Mononuclear cell (primary cell): ENCODE measurements around the gene COG4. TPM values are rescaled to one million over a fixed set of nuclear protein-coding genes. Genes with fewer than 3 reads are reported as not detected.

Experiments used
- H3K27me3 ChIP-seq: 2 replicates; pipeline ENCODE4 v1.6.0; 2011; ENCODE audit warnings: low read length, control low read depth; ENCODE audit not compliant: insufficient read depth
- H3K4me1 ChIP-seq: 2 replicates; pipeline ENCODE4 v1.5.1; 2011; ENCODE audit warnings: mild to moderate bottlenecking, low read length, control low read depth; ENCODE audit not compliant: insufficient read depth
- H3K4me3 ChIP-seq: 2 replicates; pipeline ENCODE4 v1.5.1; 2011; ENCODE audit warnings: mild to moderate bottlenecking, low read length, moderate library complexity
- H3K9me3 ChIP-seq: 2 replicates; pipeline ENCODE4 v1.5.1; 2011; ENCODE audit warnings: low read depth, mild to moderate bottlenecking, control low read depth, low read length
- total RNA-seq: library from RNA; depleted of rRNA; stranded (reverse); fragments of >200 nt; gene quantifications from one replicate; pipeline ENCODE4 v1.2.3, GENCODE V29; 2012

Gene COG4
- total RNA-seq: 19.2 TPM

- no peaks in the 10 kb centered on the region for H3K9me3 ChIP-seq
- H3K27me3 ChIP-seq: no peaks in the 10 kb centered on the region
- peak within 1 kb of the TSS; percentile 97 for H3K4me3 ChIP-seq
- peaks cover 52% of the 10 kb centered on the region for H3K4me1 ChIP-seq
These were observed at the start of gene COG4 for GRCh38 chr16:70523076-70523742. TSS of gene COG4 (minus strand) at chr16:70523554. CDS start at chr16:70523543, 11 bp downstream.

GRCh38 chr16:70572926-70573270 is 49.5 kb upstream of the COG4 start:
- Histone ChIP-seq H3K4me3 (no peak overlapping the region), H3K4me1 (peaks cover 9% of the 10 kb centered on the region), H3K9me3 (no peaks in the 10 kb centered on the region), H3K27me3 (no peaks in the 10 kb centered on the region)

- Histone ChIP-seq H3K27me3 (no peaks in the 10 kb centered on the region), H3K4me3 (no peak overlapping the region), H3K9me3 (no peaks in the 10 kb centered on the region), H3K4me1 (peaks cover 9% of the 10 kb centered on the region)
These were observed 48.9 kb upstream of the COG4 start for GRCh38 chr16:70572050-70572925.

- Histone ChIP-seq H3K4me3 (no peak overlapping the region), H3K27me3 (no peaks in the 10 kb centered on the region), H3K4me1 (peaks cover 7% of the 10 kb centered on the region), H3K9me3 (no peaks in the 10 kb centered on the region)
These were observed 48.3 kb upstream of the COG4 start for GRCh38 chr16:70571623-70572022.

GRCh38 chr16:70570967-70571570 is 47.7 kb upstream of the COG4 start:
- no peaks in the 10 kb centered on the region for H3K27me3 ChIP-seq
- H3K4me3 ChIP-seq: no peak overlapping the region
- no peaks in the 10 kb centered on the region for H3K9me3 ChIP-seq
- H3K4me1 ChIP-seq: peaks cover 2% of the 10 kb centered on the region

GRCh38 chr16:70569752-70570151 is 46.4 kb upstream of the COG4 start:
- H3K4me1 ChIP-seq: no peaks in the 10 kb centered on the region
- H3K9me3 ChIP-seq: no peaks in the 10 kb centered on the region
- no peak overlapping the region for H3K4me3 ChIP-seq
- H3K27me3 ChIP-seq: no peaks in the 10 kb centered on the region

- no peaks in the 10 kb centered on the region for H3K4me1 ChIP-seq
- H3K27me3 ChIP-seq: no peaks in the 10 kb centered on the region
- H3K9me3 ChIP-seq: no peaks in the 10 kb centered on the region
- H3K4me3 ChIP-seq: no peak overlapping the region
These were observed 45.4 kb upstream of the COG4 start for GRCh38 chr16:70568601-70569237.

GRCh38 chr16:70565053-70565452 is 41.7 kb upstream of the COG4 start:
- Histone ChIP-seq H3K27me3 (no peaks in the 10 kb centered on the region), H3K4me1 (no peaks in the 10 kb centered on the region), H3K9me3 (no peaks in the 10 kb centered on the region), H3K4me3 (no peak overlapping the region)

- H3K27me3 ChIP-seq: no peaks in the 10 kb centered on the region
- H3K4me1 ChIP-seq: no peaks in the 10 kb centered on the region
- H3K4me3 ChIP-seq: no peak overlapping the region
- no peaks in the 10 kb centered on the region for H3K9me3 ChIP-seq
These were observed 40.3 kb upstream of the COG4 start for GRCh38 chr16:70563636-70564035.

- H3K27me3 ChIP-seq: no peaks in the 10 kb centered on the region
- H3K4me1 ChIP-seq: no peaks in the 10 kb centered on the region
- H3K9me3 ChIP-seq: no peaks in the 10 kb centered on the region
- H3K4me3 ChIP-seq: no peak overlapping the region
These were observed 38.3 kb upstream of the COG4 start for GRCh38 chr16:70561623-70562022.

- H3K9me3 ChIP-seq: no peaks in the 10 kb centered on the region
- no peaks in the 10 kb centered on the region for H3K27me3 ChIP-seq
- H3K4me1 ChIP-seq: no peaks in the 10 kb centered on the region
These were observed 32.7 kb upstream of the COG4 start for GRCh38 chr16:70556063-70556462.

GRCh38 chr16:70553645-70554044 is 30.3 kb upstream of the COG4 start:
- H3K27me3 ChIP-seq: no peaks in the 10 kb centered on the region
- H3K4me3 ChIP-seq: no peak overlapping the region
- no peaks in the 10 kb centered on the region for H3K4me1 ChIP-seq
- no peaks in the 10 kb centered on the region for H3K9me3 ChIP-seq

More at GRCh38 chr16:70556063-70556462, 32.7 kb upstream of the COG4 start:
- no peak overlapping the region for H3K4me3 ChIP-seq

GRCh38 chr16:70552675-70553074 is 29.3 kb upstream of the COG4 start:
- H3K4me3 ChIP-seq: no peak overlapping the region
- no peaks in the 10 kb centered on the region for H3K27me3 ChIP-seq
- no peaks in the 10 kb centered on the region for H3K9me3 ChIP-seq
- no peaks in the 10 kb centered on the region for H3K4me1 ChIP-seq

GRCh38 chr16:70551788-70552187 is 28.4 kb upstream of the COG4 start:
- Histone ChIP-seq H3K4me3 (no peak overlapping the region), H3K9me3 (no peaks in the 10 kb centered on the region), H3K4me1 (no peaks in the 10 kb centered on the region), H3K27me3 (no peaks in the 10 kb centered on the region)

GRCh38 chr16:70550082-70550481 is 26.7 kb upstream of the COG4 start:
- H3K4me3 ChIP-seq: no peak overlapping the region
- no peaks in the 10 kb centered on the region for H3K9me3 ChIP-seq
- H3K27me3 ChIP-seq: no peaks in the 10 kb centered on the region
- no peaks in the 10 kb centered on the region for H3K4me1 ChIP-seq
